Breast epithelium (tissue), 3 donors: ENCODE measurements around the gene ZNF407.

Experiments used
- CTCF ChIP-seq, 3 donors: fragments of 450-650 bp; IDR thresholded peaks; one replicate each; pipeline ENCODE4 v1.5.1; 2016 to 2017; ENCODE audit warnings: antibody characterized with exemption in 3 of 3, mild to moderate bottlenecking in 3 of 3, moderate library complexity in 3 of 3
- POLR2AphosphoS5 ChIP-seq, 3 donors: sonication (generic); formaldehyde crosslinking; IDR thresholded peaks; one replicate each; pipeline ENCODE4 v1.6.1; 2017; ENCODE audit warnings: antibody characterized with exemption in 3 of 3

- TF ChIP-seq CTCF (IDR thresholded peaks at IDR 0.05) (no peak), POLR2AphosphoS5 (IDR thresholded peaks at IDR 0.05) (no peak)
Observed at GRCh38 chr18:75010278-75010677, 412.6 kb downstream of the ZNF407 start.
